HCT116 (cell line): ENCODE measurements around the gene LIG4. TPM values are rescaled to one million over a fixed set of nuclear protein-coding genes. Genes with fewer than 3 reads are reported as not detected.

Experiments used
- ATAC-seq: fragments of 200-7000 bp; cut with Tn5 transposase; 2 replicates; pipeline ENCODE4 v1.9.1; 2020; ENCODE audit warnings: mild to moderate bottlenecking, moderate library complexity
- BruUV-seq: library from RNA; stranded (reverse); fragments of 400-500 nt; replicated peaks from 2 replicates; lab custom pipeline; 2021; lab: Mats Ljungman, UMichigan
- CTCF ChIA-PET: fragments of 300-600 bp; sonication (Branson Sonifier 250); formaldehyde crosslinking; loops from one replicate; lab custom pipeline; 2021; ENCODE audit warnings: antibody characterized with exemption; lab: Charles Lee
- POLR2A ChIA-PET: fragments of 300-600, 350-600 bp; sonication (Branson Sonifier 250); formaldehyde crosslinking; loops from one replicate; lab custom pipeline; 2021; ENCODE audit warnings: antibody characterized with exemption; lab: Charles Lee
- RAD21 ChIA-PET, 2 experiments: fragments of 300-600 bp; sonication (Branson Sonifier 250); formaldehyde crosslinking; loops; one replicate each; lab custom pipeline; 2023; ENCODE audit warnings: low total read pairs in 2 of 2; ENCODE audit not compliant: uncharacterized antibody in 2 of 2, unreplicated experiment in 2 of 2, low non-redundant PET in 1 of 2; lab: Charles Lee
- DNase-seq: peaks from one replicate; pipeline ENCODE4 v3.0.0-alpha.2; 2010; ENCODE audit warnings: low read depth, low spot score
- H2AFZ ChIP-seq: fragments of 200-600 bp; shearing (Covaris generic), sonication (generic); 2 replicates; pipeline ENCODE4 v1.6.1; 2017; ENCODE audit warnings: low read depth, mixed run types, mixed read lengths, antibody characterized with exemption, low read length; ENCODE audit not compliant: poor library complexity, severe bottlenecking
- H3K27ac ChIP-seq: 2 replicates; pipeline ENCODE4 v1.5.1; 2012; ENCODE audit warnings: low read depth, low read length
- H3K27me3 ChIP-seq: fragments of 200-600 bp; sonication (generic); 2 replicates; pipeline ENCODE4 v1.6.1; 2016; ENCODE audit warnings: mixed run types, low read length, mixed read lengths; ENCODE audit not compliant: insufficient read depth
- H3K36me3 ChIP-seq, 2 experiments: fragments of 200-500 bp in 1 of 2; fragments of 200-600 bp in 1 of 2; sonication (Bioruptor generic) in 1 of 2; sonication (generic) in 1 of 2; 2 replicates each; pipeline versions ENCODE4 v1.5.1 to v1.6.1; 2014 to 2016; ENCODE audit warnings: low read length in 2 of 2, inconsistent platforms in 1 of 2, mixed read lengths in 1 of 2, mixed run types in 1 of 2; ENCODE audit not compliant: insufficient read depth in 2 of 2, control insufficient read depth in 1 of 2
- H3K4me1 ChIP-seq, 2 experiments: fragments of 200-600 bp in 1 of 2; sonication (generic) in 1 of 2; 2 replicates each; pipeline versions ENCODE4 v1.5.1 to v1.6.1; 2012 to 2017; ENCODE audit warnings: low read length in 2 of 2, inconsistent platforms in 1 of 2, mild to moderate bottlenecking in 1 of 2, mixed read lengths in 1 of 2, mixed run types in 1 of 2, moderate library complexity in 1 of 2; ENCODE audit not compliant: insufficient read depth in 2 of 2, control insufficient read depth in 1 of 2
- H3K4me2 ChIP-seq: fragments of 200-600 bp; sonication (generic); 2 replicates; pipeline ENCODE4 v1.6.1; 2017; ENCODE audit warnings: mixed run types, low read length, mixed read lengths
- H3K4me3 ChIP-seq, 2 experiments: fragments of 200-600 bp in 1 of 2; sonication (generic) in 1 of 2; replicated peaks in 1 of 2; 2 replicates each; pipeline ENCODE4 v1.5.1; 2011 to 2016; ENCODE audit warnings: low read length in 2 of 2, control low read depth in 1 of 2, low read depth in 1 of 2, mild to moderate bottlenecking in 1 of 2, mixed read lengths in 1 of 2, mixed run types in 1 of 2
- H3K79me2 ChIP-seq: fragments of 200-600 bp; sonication (generic); 2 replicates; pipeline ENCODE4 v1.6.1; 2017; ENCODE audit warnings: mild to moderate bottlenecking, mixed run types, low read length, moderate library complexity, mixed read lengths; ENCODE audit not compliant: insufficient read depth
- H3K9ac ChIP-seq: fragments of 200-600 bp; sonication (generic); 2 replicates; pipeline ENCODE4 v1.6.1; 2016; ENCODE audit warnings: low read length, mixed read lengths
- H3K9me2 ChIP-seq: fragments of 200-600 bp; sonication (generic), shearing (Covaris generic); 2 replicates; pipeline ENCODE4 v1.6.1; 2017; ENCODE audit warnings: mixed run types, mild to moderate bottlenecking, moderate library complexity; ENCODE audit not compliant: insufficient read depth
- H3K9me3 ChIP-seq, 2 experiments: fragments of 200-500 bp in 1 of 2; fragments of 200-600 bp in 1 of 2; sonication (Bioruptor generic) in 1 of 2; sonication (generic) in 1 of 2; 2 replicates each; pipeline ENCODE4 v1.6.1; 2014 to 2017; ENCODE audit warnings: low read length in 2 of 2, mixed read lengths in 2 of 2, inconsistent platforms in 1 of 2, low read depth in 1 of 2, mild to moderate bottlenecking in 1 of 2, mixed run types in 1 of 2, moderate library complexity in 1 of 2; ENCODE audit not compliant: control insufficient read depth in 1 of 2, insufficient read depth in 1 of 2
- H4K20me1 ChIP-seq: fragments of 200-600 bp; sonication (generic), shearing (Covaris generic); 2 replicates; pipeline ENCODE4 v1.6.1; 2017; ENCODE audit warnings: mixed run types, mild to moderate bottlenecking, moderate library complexity; ENCODE audit not compliant: insufficient read depth
- CBX3 ChIP-seq: IDR thresholded peaks from 2 replicates; pipeline ENCODE4 v1.6.1; 2012; ENCODE audit warnings: low read depth
- EZH2 ChIP-seq: fragments of 200-600 bp; sonication (generic); IDR thresholded peaks from 2 replicates; pipeline ENCODE4 v1.6.1; 2017; ENCODE audit warnings: antibody characterized with exemption, mixed run types
- EZH2phosphoT487 ChIP-seq: fragments of 200-600 bp; IDR thresholded peaks from 2 replicates; pipeline ENCODE4 v1.6.1; 2018; ENCODE audit warnings: antibody characterized with exemption, borderline replicate concordance
- FOSL1 ChIP-seq: IDR thresholded peaks from 2 replicates; pipeline ENCODE4 v1.6.1; 2012; ENCODE audit warnings: low read depth
- RAD21 ChIP-seq: IDR thresholded peaks from 2 replicates; pipeline ENCODE4 v1.6.1; 2012; ENCODE audit warnings: low read depth, mild to moderate bottlenecking
- SP1 ChIP-seq: IDR thresholded peaks from 2 replicates; pipeline ENCODE4 v1.6.1; 2012; ENCODE audit warnings: low read depth
- YY1 ChIP-seq: IDR thresholded peaks from 2 replicates; pipeline ENCODE4 v1.6.1; 2011; ENCODE audit warnings: low read length, low read depth, moderate library complexity, mild to moderate bottlenecking; ENCODE audit not compliant: insufficient replicate concordance; ENCODE audit errors: extremely low read depth
- ZNF274 ChIP-seq: fragments of 200-500 bp; sonication (Bioruptor generic); IDR thresholded peaks from 2 replicates; pipeline ENCODE4 v1.6.1; 2014; ENCODE audit warnings: mild to moderate bottlenecking, low read depth, low read length, inconsistent platforms
- intact Hi-C: fragments of 100-400 bp; cut with micrococcal nuclease; formaldehyde crosslinking; loops from 2 replicates; pipeline ENCODE4 v1.10.0; 2022
- total RNA-seq: library from RNA; stranded (reverse); gene quantifications from one replicate; pipeline ENCODE4 v1.2.1, GENCODE V29; 2021; ENCODE audit not compliant: unreplicated experiment
- TF ChIP-seq, protein P1 (sequence below): IDR thresholded peaks from 2 replicates; pipeline ENCODE4 v1.6.1; 2011; ENCODE audit warnings: mild to moderate bottlenecking, low read length, moderate library complexity; ENCODE audit not compliant: insufficient replicate concordance; ENCODE audit errors: extremely low read depth
- TF ChIP-seq, protein P2 (sequence below): IDR thresholded peaks from 2 replicates; pipeline ENCODE4 v1.6.1; 2012
- TF ChIP-seq, protein P3 (sequence below): IDR thresholded peaks from 2 replicates; pipeline ENCODE4 v1.6.1; 2012
- TF ChIP-seq, protein P4 (sequence below): IDR thresholded peaks from 2 replicates; pipeline ENCODE4 v1.6.1; 2012; ENCODE audit warnings: low read depth

The LIG4 gene
- total RNA-seq, 1 experiment from 2014 or later, result 7.4 TPM

DNA sequence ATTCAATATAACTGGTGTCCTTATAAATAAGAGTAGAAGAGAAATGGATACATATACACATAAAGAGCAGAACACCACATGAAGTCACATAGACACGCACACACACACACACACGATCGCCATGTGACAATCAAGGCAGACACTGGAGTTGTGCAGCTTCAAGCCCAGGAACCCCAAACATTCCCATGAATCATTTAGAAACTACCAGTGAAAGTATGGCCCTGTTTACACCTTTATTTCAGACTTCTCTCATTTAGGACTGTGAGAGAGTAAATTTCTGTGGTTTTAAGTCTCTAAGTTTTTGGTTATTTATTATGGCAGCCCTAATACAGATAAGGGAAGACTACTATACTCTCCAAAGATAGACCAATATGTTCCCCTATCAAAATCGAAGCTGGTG, 33.8 kb upstream of the LIG4 start:
- BruUV-seq, result no TSS peak
- H3K36me3 ChIP-seq, result no peaks in the 10 kb centered on the region
- POLR2A ChIA-PET, result no interaction called here
- DNase-seq (no peak), ATAC-seq (no peak)
- no peak for TF ChIP-seq SP1
- no peaks in the 10 kb centered on the region for H3K4me1 ChIP-seq
- no peak overlapping the region for H3K4me3 ChIP-seq
- no peak overlapping the region for H3K9ac ChIP-seq
- intact Hi-C loops, result no loop called here
- no peaks in the 10 kb centered on the region for H3K9me3 ChIP-seq
- no peaks in the 10 kb centered on the region for H3K9me2 ChIP-seq
- H3K4me2 ChIP-seq, result no peak overlapping the region
- no peaks in the 10 kb centered on the region for H3K79me2 ChIP-seq
- RAD21 ChIA-PET, result interaction anchor here in 1 of 2 experiments (0.6 kb wide), 1 partner anchor 34 kb away, joined by 5 read pairs; the partner anchor contains the start of gene LIG4
- H4K20me1 ChIP-seq, result no peaks in the 10 kb centered on the region
- no peak overlapping the region for H3K27ac ChIP-seq
- H3K27me3 ChIP-seq, result no peaks in the 10 kb centered on the region
- CTCF ChIA-PET, result no interaction called here
- H2AFZ ChIP-seq, result no peak overlapping the region

DNA sequence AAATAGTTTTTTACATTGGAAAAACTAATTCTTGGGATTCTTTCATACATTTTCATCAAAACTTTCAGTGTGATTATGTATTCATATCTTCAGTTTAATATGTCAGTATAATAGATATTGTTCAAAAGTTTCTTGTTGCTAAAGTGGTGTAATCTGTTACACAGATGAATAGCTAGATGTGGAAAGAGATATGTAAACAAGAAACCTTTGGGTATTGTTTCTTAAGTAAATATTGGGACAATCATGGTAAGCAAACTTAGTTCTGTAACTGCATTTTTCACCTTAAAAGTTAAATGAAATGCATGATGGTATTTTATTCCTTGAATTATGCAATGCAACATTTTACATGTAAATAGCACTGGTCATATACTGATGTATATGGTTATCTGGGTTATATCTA, 15.0 kb upstream of the LIG4 start:
- Histone ChIP-seq H3K4me3 (no peak overlapping the region), H3K36me3 (no peaks in the 10 kb centered on the region), H3K4me1 (no peaks in the 10 kb centered on the region), H3K4me2 (no peak overlapping the region), H3K27me3 (no peaks in the 10 kb centered on the region), H3K9me3 (no peaks in the 10 kb centered on the region), H3K27ac (no peak overlapping the region), H3K9ac (no peak overlapping the region), H3K9me2 (no peaks in the 10 kb centered on the region; the same call in 1 of the 2 replicates), H2AFZ (no peak overlapping the region), H4K20me1 (no peaks in the 10 kb centered on the region), H3K79me2 (peaks cover 47% of the 10 kb centered on the region)
- DNase-seq (no peak), ATAC-seq (no peak)
- ChIA-PET RAD21 (no interaction called here), CTCF (no interaction called here), POLR2A (no interaction called here)
- no TSS peak for BruUV-seq
- TF ChIP-seq, protein P1, sequence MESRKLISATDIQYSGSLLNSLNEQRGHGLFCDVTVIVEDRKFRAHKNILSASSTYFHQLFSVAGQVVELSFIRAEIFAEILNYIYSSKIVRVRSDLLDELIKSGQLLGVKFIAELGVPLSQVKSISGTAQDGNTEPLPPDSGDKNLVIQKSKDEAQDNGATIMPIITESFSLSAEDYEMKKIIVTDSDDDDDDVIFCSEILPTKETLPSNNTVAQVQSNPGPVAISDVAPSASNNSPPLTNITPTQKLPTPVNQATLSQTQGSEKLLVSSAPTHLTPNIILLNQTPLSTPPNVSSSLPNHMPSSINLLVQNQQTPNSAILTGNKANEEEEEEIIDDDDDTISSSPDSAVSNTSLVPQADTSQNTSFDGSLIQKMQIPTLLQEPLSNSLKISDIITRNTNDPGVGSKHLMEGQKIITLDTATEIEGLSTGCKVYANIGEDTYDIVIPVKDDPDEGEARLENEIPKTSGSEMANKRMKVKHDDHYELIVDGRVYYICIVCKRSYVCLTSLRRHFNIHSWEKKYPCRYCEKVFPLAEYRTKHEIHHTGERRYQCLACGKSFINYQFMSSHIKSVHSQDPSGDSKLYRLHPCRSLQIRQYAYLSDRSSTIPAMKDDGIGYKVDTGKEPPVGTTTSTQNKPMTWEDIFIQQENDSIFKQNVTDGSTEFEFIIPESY, result no peak
- TF ChIP-seq FOSL1 (no peak), EZH2 (no peak), RAD21 (no peak), YY1 (no peak), CBX3 (no peak), SP1 (no peak), EZH2phosphoT487 (no peak), ZNF274 (no peak)
- TF ChIP-seq, protein P2, sequence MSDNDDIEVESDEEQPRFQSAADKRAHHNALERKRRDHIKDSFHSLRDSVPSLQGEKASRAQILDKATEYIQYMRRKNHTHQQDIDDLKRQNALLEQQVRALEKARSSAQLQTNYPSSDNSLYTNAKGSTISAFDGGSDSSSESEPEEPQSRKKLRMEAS, result no peak
- TF ChIP-seq, protein P3, sequence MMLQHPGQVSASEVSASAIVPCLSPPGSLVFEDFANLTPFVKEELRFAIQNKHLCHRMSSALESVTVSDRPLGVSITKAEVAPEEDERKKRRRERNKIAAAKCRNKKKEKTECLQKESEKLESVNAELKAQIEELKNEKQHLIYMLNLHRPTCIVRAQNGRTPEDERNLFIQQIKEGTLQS, result no peak
- TF ChIP-seq, protein P4, sequence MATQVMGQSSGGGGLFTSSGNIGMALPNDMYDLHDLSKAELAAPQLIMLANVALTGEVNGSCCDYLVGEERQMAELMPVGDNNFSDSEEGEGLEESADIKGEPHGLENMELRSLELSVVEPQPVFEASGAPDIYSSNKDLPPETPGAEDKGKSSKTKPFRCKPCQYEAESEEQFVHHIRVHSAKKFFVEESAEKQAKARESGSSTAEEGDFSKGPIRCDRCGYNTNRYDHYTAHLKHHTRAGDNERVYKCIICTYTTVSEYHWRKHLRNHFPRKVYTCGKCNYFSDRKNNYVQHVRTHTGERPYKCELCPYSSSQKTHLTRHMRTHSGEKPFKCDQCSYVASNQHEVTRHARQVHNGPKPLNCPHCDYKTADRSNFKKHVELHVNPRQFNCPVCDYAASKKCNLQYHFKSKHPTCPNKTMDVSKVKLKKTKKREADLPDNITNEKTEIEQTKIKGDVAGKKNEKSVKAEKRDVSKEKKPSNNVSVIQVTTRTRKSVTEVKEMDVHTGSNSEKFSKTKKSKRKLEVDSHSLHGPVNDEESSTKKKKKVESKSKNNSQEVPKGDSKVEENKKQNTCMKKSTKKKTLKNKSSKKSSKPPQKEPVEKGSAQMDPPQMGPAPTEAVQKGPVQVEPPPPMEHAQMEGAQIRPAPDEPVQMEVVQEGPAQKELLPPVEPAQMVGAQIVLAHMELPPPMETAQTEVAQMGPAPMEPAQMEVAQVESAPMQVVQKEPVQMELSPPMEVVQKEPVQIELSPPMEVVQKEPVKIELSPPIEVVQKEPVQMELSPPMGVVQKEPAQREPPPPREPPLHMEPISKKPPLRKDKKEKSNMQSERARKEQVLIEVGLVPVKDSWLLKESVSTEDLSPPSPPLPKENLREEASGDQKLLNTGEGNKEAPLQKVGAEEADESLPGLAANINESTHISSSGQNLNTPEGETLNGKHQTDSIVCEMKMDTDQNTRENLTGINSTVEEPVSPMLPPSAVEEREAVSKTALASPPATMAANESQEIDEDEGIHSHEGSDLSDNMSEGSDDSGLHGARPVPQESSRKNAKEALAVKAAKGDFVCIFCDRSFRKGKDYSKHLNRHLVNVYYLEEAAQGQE, result no peak
- intact Hi-C loops, result no loop called here
